ENCODE measurements around the gene BRD4. TPM values are rescaled to one million over a fixed set of nuclear protein-coding genes. Genes with fewer than 3 reads are reported as not detected.
A peak's percentile ranks its signal among the peaks of the same experiment; 100 is the strongest.

The BRD4 gene
- polyA plus RNA-seq, 3 donors = 3.7 to 19.2 (median 4.2) TPM

- WGBS (ENCODE audit: insufficient coverage) = 99% methylated on average over 24 of the region's 24 CpGs
- intact Hi-C loops (cut with micrococcal nuclease) = no loop called here
- Histone ChIP-seq H2AFZ (ENCODE audit: insufficient read depth, low read depth, low read length, poor library complexity, severe bottlenecking) (no peak overlapping the region), H3K27ac (ENCODE audit: low read depth in 1 of 2, low read length in 2 of 2) (no peak overlapping the region), H4K20me1 (ENCODE audit: insufficient read depth, low read length) (peaks cover 51% of the 10 kb centered on the region), H3K9ac (ENCODE audit: insufficient read depth, low read length, poor library complexity, severe bottlenecking) (no peak overlapping the region), H3K4me1 (ENCODE audit: control insufficient read depth in 1 of 2, insufficient read depth in 2 of 2, low read length in 2 of 2) (no peaks in the 10 kb centered on the region), H3K4me2 (replicated peaks; ENCODE audit: extremely low read depth, low read length, poor library complexity, severe bottlenecking) (no peak overlapping the region), H3K36me3 (replicated peaks in 1 of 2; ENCODE audit: control insufficient read depth in 1 of 2, insufficient read depth in 2 of 2, low read length in 2 of 2) (peaks cover 75 to 87% of the 10 kb centered on the region in 2 donors), H3K4me3 (replicated peaks in 1 of 3; ENCODE audit: low read depth in 2 of 3, low read length in 3 of 3) (no peak overlapping the region), H3K79me2 (ENCODE audit: insufficient read depth, low read length) (peaks cover 12% of the 10 kb centered on the region), H3K9me3 (replicated peaks in 1 of 2; ENCODE audit: control insufficient read depth in 1 of 2, insufficient read depth in 1 of 2, low read length in 2 of 2) (no peaks in the 10 kb centered on the region), H3K27me3 (ENCODE audit: control insufficient read depth in 2 of 2, insufficient read depth in 2 of 2, low read length in 2 of 2) (no peaks in the 10 kb centered on the region)
- Mint-ChIP-seq H3K36me3 (peaks cover 75 to 95% of the 10 kb centered on the region in 2 donors), H3K27ac (peak overlapping the region in 4 of 7 donors; percentile 30 to 74 (median 50)), H3K27me3 (ENCODE audit: low read depth in 3 of 3) (peaks cover 0 to 2% (median 0%) of the 10 kb centered on the region in 3 donors), H3K4me3 (no peak overlapping the region), H3K9me3 (no peaks in the 10 kb centered on the region), H3K4me1 (no peaks in the 10 kb centered on the region)
- no peak for TF ChIP-seq CTCF (IDR thresholded peaks at IDR 0.05)
- DNase-seq = no peak
These were observed 35.8 kb upstream of the BRD4 start for GRCh38 chr19:15368051-15368632.

- H3K4me3 ChIP-seq (replicated peaks in 1 of 3; ENCODE audit: low read depth in 2 of 3, low read length in 3 of 3) = no peak overlapping the region
- H3K4me3 Mint-ChIP-seq = no peak overlapping the region
- H3K9me3 Mint-ChIP-seq = no peaks in the 10 kb centered on the region
- intact Hi-C loops (cut with micrococcal nuclease) = no loop called here
- H3K79me2 ChIP-seq (ENCODE audit: insufficient read depth, low read length) = peaks cover 5% of the 10 kb centered on the region
- no peak for TF ChIP-seq CTCF (IDR thresholded peaks at IDR 0.05)
- H3K4me2 ChIP-seq (replicated peaks; ENCODE audit: extremely low read depth, low read length, poor library complexity, severe bottlenecking) = no peak overlapping the region
- no peaks in the 10 kb centered on the region for H3K4me1 Mint-ChIP-seq
- DNase-seq = no peak
- WGBS (ENCODE audit: insufficient coverage) = no CpG with 5 or more reads among the region's 3 CpGs
- H3K27me3 ChIP-seq (ENCODE audit: control insufficient read depth in 2 of 2, insufficient read depth in 2 of 2, low read length in 2 of 2) = no peaks in the 10 kb centered on the region
- no peak overlapping the region for H3K27ac ChIP-seq (ENCODE audit: low read depth in 1 of 2, low read length in 2 of 2)
- H4K20me1 ChIP-seq (ENCODE audit: insufficient read depth, low read length) = peaks cover 44% of the 10 kb centered on the region
- no peaks in the 10 kb centered on the region for H3K4me1 ChIP-seq (ENCODE audit: control insufficient read depth in 1 of 2, insufficient read depth in 2 of 2, low read length in 2 of 2)
- peak overlapping the region in 3 of 7 donors; percentile 30 to 69 (median 43) for H3K27ac Mint-ChIP-seq
- H3K36me3 Mint-ChIP-seq = peaks cover 71 to 91% of the 10 kb centered on the region in 2 donors
- H3K9me3 ChIP-seq (replicated peaks in 1 of 2; ENCODE audit: control insufficient read depth in 1 of 2, insufficient read depth in 1 of 2, low read length in 2 of 2) = no peaks in the 10 kb centered on the region
- H3K36me3 ChIP-seq (replicated peaks in 1 of 2; ENCODE audit: control insufficient read depth in 1 of 2, insufficient read depth in 2 of 2, low read length in 2 of 2) = peaks cover 68 to 80% of the 10 kb centered on the region in 2 donors
- H3K27me3 Mint-ChIP-seq (ENCODE audit: low read depth in 3 of 3) = no peaks in the 10 kb centered on the region
- H3K9ac ChIP-seq (ENCODE audit: insufficient read depth, low read length, poor library complexity, severe bottlenecking) = no peak overlapping the region
- no peak overlapping the region for H2AFZ ChIP-seq (ENCODE audit: insufficient read depth, low read depth, low read length, poor library complexity, severe bottlenecking)
These were observed 35.1 kb upstream of the BRD4 start for GRCh38 chr19:15367439-15367838.
